Measurements from ENCODE around the gene SDCCAG8. TPM values are rescaled to one million over a fixed set of nuclear protein-coding genes. Genes with fewer than 3 reads are reported as not detected.

Gene SDCCAG8
- total and polyA plus RNA-seq, 2 of the 8 experiments (the other 6 are each of a cell fraction or from before 2014, with no cell fraction given): 15.6 to 21.0 TPM

GRCh38 chr1:243268751-243269460 is 13.1 kb downstream of the SDCCAG8 start:
- no peak overlapping the region for H3K9ac ChIP-seq (replicated peaks in 1 of 4; ENCODE audit: extremely low read depth in 1 of 4, low read depth in 3 of 4, low read length in 3 of 4)
- POLR2A ChIA-PET (ENCODE audit: partially characterized antibody): no interaction called here
- no peak overlapping the region for H2BK5ac ChIP-seq (ENCODE audit: low read depth, low read length)
- TF ChIP-seq JUND (IDR thresholded peaks at IDR 0.05; ENCODE audit: low read length): no peak
- no peak for TF ChIP-seq CHD2 (IDR thresholded peaks at IDR 0.05; ENCODE audit: low read length)
- TF ChIP-seq SUZ12 (IDR thresholded peaks at IDR 0.05; ENCODE audit: low read length): no peak

More at GRCh38 chr1:243268751-243269460, 13.1 kb downstream of the SDCCAG8 start:
- H3K4me2 ChIP-seq (ENCODE audit: insufficient read depth in 1 of 2, low read depth in 2 of 2, low read length in 2 of 2): no peak overlapping the region
- no peak overlapping the region for H2BK120ac ChIP-seq (replicated peaks; ENCODE audit: low read depth, low read length)
- no peak overlapping the region for H3K27ac ChIP-seq (ENCODE audit: low read depth, low read length)
- H4K20me1 ChIP-seq (replicated peaks in 1 of 2; ENCODE audit: control insufficient read depth in 1 of 2, insufficient read depth in 2 of 2, low read length in 2 of 2): no peaks in the 10 kb centered on the region
- no peak overlapping the region for H3K18ac ChIP-seq (ENCODE audit: extremely low read depth, low read length)
- no peak overlapping the region for H4K8ac ChIP-seq (ENCODE audit: extremely low read depth, insufficient read depth, low read length)
- no peak overlapping the region for H4K91ac ChIP-seq (replicated peaks; ENCODE audit: insufficient read length, low read length)
- CTCF ChIA-PET (ENCODE audit: partially characterized antibody): interaction anchor here (0.7 kb wide), 1 partner anchor 26 kb away, joined by 3 read pairs; no protein-coding TSS in a partner anchor
- no peak overlapping the region for H3K23ac ChIP-seq (ENCODE audit: insufficient read length)
- 80% methylated on average over 13 of the region's 13 CpGs; no CpG with 5 or more reads in 1 of the 2 experiments for WGBS, 2 experiments (ENCODE audit: extremely low coverage in 1 of 2, insufficient coverage in 1 of 2, insufficient read length in 1 of 2, insufficient replicate concordance in 2 of 2, low coverage in 1 of 2, low lambda C conversion rate in 2 of 2, missing lambda C conversion rate in 1 of 2)
- no peaks in the 10 kb centered on the region for H3K27me3 ChIP-seq (replicated peaks in 1 of 4; ENCODE audit: control insufficient read depth in 3 of 4, extremely low read depth in 1 of 4, insufficient read depth in 3 of 4, low read length in 3 of 4)
- no peak overlapping the region for H3K4me3 ChIP-seq (ENCODE audit: extremely low read depth in 1 of 4, insufficient read depth in 2 of 4, low read depth in 3 of 4, low read length in 4 of 4)
- H3K79me1 ChIP-seq (ENCODE audit: low read depth, low read length): no peaks in the 10 kb centered on the region
- H3K79me2 ChIP-seq (ENCODE audit: control insufficient read depth in 1 of 2, insufficient read depth in 2 of 2, low read length in 2 of 2): no peaks in the 10 kb centered on the region
- H3K4ac ChIP-seq (replicated peaks; ENCODE audit: insufficient read length, low read depth, low read length): no peak overlapping the region
- FAIRE-seq (no peak), DNase-seq (ENCODE audit: low read depth in 1 of 2, low spot score in 2 of 2) (no peak)
- H4K5ac ChIP-seq (ENCODE audit: insufficient read length, low read depth, low read length): no peak overlapping the region
- H2AFZ ChIP-seq (ENCODE audit: low read length): no peak overlapping the region
- H3K14ac ChIP-seq (ENCODE audit: insufficient read length): no peak overlapping the region
- no peak overlapping the region for H2AK5ac ChIP-seq (ENCODE audit: low read depth, low read length)
- no peak overlapping the region for H3K56ac ChIP-seq (replicated peaks; ENCODE audit: insufficient read length, low read depth, low read length)
- H3K23me2 ChIP-seq (ENCODE audit: low read depth, low read length): no peaks in the 10 kb centered on the region
- H3K36me3 ChIP-seq (ENCODE audit: control insufficient read depth in 2 of 4, insufficient read depth in 4 of 4, low read length in 3 of 4): no peaks in the 10 kb centered on the region
- H3K9me3 ChIP-seq (ENCODE audit: insufficient read depth in 2 of 2, low read depth in 1 of 2, low read length in 1 of 2): no peaks in the 10 kb centered on the region
- peaks cover 0 to 10% (median 3%) of the 10 kb centered on the region in 4 experiments; a peak in 3 of 7 replicates for H3K4me1 ChIP-seq (replicated peaks in 1 of 4; ENCODE audit: control insufficient read depth in 3 of 4, insufficient read depth in 4 of 4, low read length in 3 of 4)
- no peak overlapping the region for H2BK12ac ChIP-seq (ENCODE audit: low read depth, low read length)
- H2BK15ac ChIP-seq (ENCODE audit: low read length): no peak overlapping the region
- no peak overlapping the region for H2BK20ac ChIP-seq (ENCODE audit: low read length)

All from H1 (cell line).